GM12874 (cell line): Measurements from ENCODE around the gene MGAT3.

Experiments used
- CTCF ChIP-seq: IDR thresholded peaks from 2 replicates; pipeline ENCODE4 v1.5.1; 2011; ENCODE audit warnings: low read depth, mild to moderate bottlenecking, control low read depth, low read length, moderate library complexity; ENCODE audit not compliant: insufficient read depth

The MGAT3 gene

DNA sequence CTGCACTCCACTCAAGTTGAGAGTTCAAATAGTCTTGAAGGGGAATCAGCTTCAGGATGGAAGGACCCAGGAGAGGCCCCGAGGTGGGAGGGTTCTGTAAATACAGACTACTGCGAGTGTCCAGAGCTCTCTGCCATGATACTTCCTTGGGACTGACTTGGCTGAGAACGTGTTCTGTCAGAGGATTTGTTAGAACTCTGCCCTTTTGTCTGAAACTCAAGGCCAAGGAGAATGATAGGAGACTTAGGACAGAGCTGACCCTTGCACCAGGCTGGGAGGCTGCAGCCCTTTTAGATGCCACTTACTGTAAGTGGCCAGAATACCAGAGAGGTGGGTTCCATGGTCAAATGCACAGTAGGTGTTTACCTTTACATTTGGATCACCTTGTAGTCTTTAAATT, 60.7 kb downstream of the MGAT3 start:
- no peak for TF ChIP-seq CTCF

DNA sequence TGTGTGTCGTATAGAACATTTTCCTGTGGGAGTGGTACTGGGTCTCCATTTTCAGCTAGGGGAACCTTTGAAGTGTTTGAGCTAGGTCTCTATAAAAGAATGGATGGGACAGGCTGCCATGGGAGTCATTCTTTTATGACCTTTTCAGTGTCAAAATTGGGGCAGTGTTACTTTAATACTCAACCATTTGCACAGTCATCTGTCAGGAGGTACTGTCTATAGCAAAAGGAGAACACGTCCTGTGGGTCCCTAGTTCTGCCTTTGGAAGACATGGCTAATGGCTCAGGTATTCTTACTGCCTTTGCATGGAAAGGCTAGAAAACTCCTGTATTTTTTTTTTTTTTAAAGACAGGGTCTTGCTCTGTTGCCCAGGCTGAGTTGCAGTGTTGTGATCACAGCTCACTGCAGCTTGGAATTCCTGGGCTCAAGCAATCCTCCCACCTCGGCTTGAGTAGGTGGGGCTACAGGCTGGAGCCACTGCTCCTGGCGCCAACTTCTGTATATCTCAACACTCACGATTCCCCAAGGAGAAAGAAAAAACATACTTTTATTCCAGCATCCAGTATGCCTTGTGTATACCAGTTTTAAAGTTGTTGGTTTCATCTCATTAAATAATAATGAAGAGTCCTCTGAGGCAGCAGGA, 61.5 kb downstream of the MGAT3 start:
- TF ChIP-seq CTCF = no peak

DNA sequence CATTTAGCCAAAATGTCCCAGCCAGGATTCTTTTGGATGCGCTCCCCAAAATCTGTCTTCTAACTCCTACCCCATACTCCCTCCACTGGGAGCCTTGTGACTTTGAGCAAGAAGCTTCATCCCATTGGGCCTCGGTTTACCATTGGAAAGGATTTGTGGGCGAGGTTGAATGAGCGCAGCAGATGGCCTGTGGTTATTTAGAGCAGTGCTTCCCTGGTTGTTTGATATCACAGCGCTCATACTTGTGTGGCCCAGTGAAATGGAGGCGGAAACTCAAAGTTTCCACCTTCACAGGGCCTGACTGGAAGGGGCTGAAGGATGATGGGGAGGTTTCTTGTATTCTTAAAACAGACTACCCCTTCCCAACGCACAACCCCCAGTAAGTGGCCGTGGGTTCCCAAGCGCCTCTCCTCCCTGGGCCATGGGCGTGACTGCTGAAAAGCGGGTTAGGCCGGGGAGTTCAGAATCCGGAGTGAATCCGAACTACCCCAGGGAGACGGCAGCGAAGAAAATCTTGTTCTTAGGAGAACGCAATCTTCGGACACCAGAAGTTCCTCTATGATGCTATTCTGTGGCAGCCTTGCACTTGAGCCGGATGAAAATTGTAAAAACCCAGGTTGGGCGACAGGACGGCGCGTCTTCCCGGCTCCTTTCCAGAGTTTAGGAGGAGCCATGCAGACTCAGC, 62.3 kb downstream of the MGAT3 start:
- no peak for TF ChIP-seq CTCF

GRCh38 chr22:39519681-39520225, 62.9 kb downstream of the MGAT3 start:
- peak; percentile 44 for TF ChIP-seq CTCF

DNA sequence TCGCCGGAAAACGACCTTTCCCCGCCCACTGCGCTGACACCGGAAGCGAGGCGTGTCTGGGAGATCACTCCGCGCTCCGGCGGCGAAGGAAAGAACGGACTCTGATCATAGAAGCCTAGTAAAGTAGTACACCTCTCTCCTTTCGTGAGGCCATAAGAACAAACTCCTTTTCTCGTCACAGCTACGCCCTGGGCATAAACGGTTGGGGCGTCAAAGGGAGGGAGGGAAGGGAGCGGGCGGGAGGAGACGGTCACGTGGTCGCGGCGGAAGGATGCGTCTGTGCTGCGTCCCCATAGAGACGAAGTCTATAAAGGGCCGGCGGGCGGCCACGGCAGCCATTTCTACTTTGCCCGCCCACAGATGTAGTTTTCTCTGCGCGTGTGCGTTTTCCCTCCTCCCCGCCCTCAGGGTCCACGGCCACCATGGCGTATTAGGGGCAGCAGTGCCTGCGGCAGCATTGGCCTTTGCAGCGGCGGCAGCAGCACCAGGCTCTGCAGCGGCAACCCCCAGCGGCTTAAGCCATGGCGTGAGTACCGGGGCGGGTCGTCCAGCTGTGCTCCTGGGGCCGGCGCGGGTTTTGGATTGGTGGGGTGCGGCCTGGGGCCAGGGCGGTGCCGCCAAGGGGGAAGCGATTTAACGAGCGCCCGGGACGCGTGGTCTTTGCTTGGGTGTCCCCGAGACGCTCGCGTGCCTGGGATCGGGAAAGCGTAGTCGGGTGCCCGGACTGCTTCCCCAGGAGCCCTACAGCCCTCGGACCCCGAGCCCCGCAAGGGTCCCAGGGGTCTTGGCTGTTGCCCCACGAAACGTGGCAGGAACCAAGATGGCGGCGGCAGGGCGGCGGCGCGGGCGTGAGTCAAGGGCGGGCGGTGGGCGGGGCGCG, 63.7 kb downstream of the MGAT3 start, which contains the start of gene ATF4:
Gene ATF4 (plus strand): TSS at position 337 of the 880 bp plus-strand sequence. CDS start 884 bp downstream, outside the sequence.
- no peak for TF ChIP-seq CTCF

- TF ChIP-seq CTCF = no peak
These were observed 65.9 kb downstream of the MGAT3 start for GRCh38 chr22:39522567-39523300.
